GM04503 (cell line): Measurements from ENCODE around the gene CYP26C1.

ENCODE experiments used
- DNase-seq: peaks from one replicate; pipeline ENCODE4 v3.0.0-alpha.2; 2012; ENCODE audit warnings: low read depth

CYP26C1 gene

GRCh38 chr10:93063977-93064660 lies 3.5 kb downstream of the CYP26C1 start:
- DNase-seq = no peak

DNA sequence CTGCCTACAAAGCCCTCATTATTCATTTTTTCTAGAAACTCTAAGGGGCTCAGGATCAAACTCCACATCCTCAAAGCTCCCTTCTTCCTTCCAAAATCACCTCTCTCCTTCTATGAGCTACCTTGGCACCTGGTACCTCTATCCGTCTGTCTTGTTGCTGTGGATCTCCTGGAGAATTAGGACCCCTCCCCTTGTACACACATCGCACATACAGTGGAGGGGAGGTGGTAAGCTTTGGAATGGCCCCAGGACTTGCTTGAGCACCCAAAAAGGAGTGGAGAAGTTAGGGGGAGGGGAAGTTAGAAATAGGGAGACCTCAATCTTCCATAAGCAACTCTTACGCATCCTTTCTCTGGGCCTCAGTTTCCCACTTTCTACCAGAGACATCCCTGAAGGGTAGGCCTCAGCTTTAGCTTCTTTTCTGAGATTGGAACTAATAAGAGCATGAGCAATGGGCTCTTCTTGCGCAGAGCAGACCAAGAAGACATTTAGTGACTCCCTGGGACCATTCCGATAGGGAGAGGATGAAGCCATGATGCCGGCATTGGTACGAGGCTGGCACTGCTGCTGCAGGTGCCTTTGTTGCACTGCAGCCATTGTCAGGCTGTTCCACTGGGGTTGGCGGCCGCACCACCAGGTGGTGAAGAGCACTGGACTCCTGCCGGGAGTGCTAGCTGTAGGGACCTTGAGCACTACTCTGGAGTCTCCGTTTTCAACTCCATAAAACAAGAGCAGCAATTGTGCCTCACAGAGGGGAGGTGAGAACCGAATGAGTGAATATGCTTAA lies 4.5 kb downstream of the CYP26C1 start:
- DNase-seq = no peak

- DNase-seq = no peak
These were observed 5.3 kb downstream of the CYP26C1 start for GRCh38 chr10:93065675-93066543.

DNA sequence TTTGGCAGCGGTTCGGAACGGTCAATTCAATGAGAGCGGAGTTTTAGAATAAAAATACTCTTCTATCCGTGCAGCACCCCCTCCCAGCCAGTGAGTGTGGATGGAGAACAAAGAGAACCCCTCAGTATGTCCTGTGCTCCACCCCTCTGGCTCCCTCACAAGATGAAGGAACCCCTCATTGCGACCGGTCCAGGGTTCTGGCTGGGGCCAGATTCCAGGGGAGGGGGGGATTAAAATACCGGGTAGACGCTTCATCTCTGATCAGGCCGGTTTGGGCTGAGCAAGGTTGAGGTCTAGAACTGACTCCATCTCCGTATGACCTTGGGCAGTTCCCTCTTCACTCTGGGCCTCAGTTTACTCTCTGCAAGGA lies 5.9 kb downstream of the CYP26C1 start:
- DNase-seq = no peak

GRCh38 chr10:93067443-93068365 lies 7.1 kb downstream of the CYP26C1 start:
- no peak for DNase-seq

DNA sequence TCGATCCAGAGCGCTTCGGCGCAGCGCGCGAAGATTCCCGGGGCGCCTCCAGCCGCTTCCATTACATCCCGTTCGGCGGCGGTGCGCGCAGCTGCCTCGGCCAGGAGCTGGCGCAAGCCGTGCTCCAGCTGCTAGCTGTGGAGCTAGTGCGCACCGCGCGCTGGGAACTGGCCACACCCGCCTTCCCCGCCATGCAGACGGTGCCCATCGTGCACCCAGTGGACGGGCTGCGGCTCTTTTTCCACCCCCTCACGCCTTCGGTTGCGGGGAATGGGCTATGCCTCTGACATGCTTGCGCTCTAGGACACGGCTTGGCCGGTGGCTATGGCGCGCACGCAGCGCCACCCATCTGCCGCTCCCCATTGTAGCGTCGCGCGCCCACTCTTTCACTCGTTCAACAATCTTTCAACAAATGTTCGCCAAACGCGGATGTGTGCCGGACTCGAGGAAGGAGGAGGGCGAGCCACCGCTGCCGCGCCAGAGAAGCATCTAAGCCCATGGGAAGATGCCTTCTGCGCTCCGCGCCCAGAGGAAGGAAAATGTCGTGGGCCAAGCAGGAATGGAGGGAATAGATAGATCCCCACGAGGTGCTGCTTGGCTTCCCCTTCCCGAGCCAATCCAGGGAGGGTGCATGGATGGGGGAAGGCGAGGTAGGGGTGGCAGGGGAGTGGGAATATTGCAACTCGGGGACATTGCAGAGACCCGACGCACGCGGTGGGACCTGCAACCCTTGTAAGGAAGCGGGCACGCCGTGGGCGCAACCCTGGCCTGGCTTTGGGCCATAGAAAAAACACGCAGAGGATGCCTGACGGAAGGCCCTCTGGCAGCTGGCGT lies 8.0 kb downstream of the CYP26C1 start:
- DNase-seq = no peak

DNA sequence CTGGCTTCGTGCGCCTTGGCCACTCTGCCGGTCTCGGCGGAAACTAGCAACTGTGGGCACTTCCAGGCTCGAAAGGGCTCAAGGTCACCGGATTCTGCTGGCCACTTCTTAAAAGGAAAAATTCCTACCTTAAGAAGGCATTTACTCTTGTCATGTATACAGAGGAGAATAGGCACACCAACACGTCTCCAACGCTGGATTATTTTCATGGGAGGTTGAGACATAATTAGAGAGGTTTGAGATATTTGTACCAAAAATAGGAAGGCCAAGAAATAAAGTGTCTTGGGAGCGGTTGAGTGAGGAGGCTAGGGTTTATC lies 8.6 kb downstream of the CYP26C1 start:
- DNase-seq = no peak

- no peak for DNase-seq
These were observed 10.0 kb downstream of the CYP26C1 start for GRCh38 chr10:93070378-93071176.

- no peak for DNase-seq
These were observed 10.5 kb downstream of the CYP26C1 start for GRCh38 chr10:93071177-93071472.

GRCh38 chr10:93071674-93072224 lies 11.2 kb downstream of the CYP26C1 start:
- DNase-seq = no peak

- DNase-seq = no peak
These were observed 11.7 kb downstream of the CYP26C1 start for GRCh38 chr10:93072225-93072712.

DNA sequence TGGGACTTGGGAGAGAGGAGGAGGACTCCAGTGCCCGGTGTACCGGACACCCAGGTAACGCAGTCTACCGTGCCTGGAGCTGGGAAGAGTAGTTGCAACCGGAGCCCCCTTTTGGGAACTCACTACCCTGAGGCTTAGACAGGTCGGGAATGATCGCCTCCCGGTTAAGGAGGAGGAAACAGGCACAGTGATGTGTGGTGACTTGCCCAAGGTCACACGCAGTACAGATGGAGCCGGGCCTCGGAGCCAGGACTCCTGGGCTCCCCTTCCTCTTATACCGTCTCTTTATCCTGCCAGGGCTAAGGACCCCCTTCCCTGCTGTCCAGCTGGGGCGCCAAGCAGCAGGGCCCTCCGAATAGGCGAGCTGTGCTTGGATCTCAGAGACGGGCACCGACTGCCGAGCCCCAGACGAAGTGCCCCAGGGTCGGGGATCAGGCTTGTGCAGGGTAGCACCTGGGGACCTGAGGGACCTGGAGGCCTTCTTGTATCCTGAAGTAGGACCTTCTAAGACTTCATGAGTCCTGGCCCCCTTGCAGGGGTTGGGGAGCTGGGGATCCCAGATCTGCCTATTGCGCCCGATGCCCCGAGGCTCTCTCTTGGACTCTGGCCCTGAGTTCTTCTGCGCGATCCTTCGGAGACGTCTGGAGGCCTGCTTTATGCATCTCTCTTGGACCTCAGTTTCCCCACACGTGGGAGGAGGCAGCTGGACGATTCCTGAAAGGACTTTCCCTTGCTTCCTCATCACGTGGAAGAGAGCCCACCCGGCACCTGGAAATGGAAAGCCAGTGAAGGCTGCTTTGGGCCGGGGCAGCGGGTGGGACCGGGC lies 12.3 kb downstream of the CYP26C1 start:
- no peak for DNase-seq

- no peak for DNase-seq
These were observed 13.0 kb downstream of the CYP26C1 start, which contains the start of gene CYP26A1 for GRCh38 chr10:93073539-93074146. Gene CYP26A1, plus strand, starts transcription at chr10:93073893. Its CDS starts 42 bp downstream, at chr10:93073935.

DNA sequence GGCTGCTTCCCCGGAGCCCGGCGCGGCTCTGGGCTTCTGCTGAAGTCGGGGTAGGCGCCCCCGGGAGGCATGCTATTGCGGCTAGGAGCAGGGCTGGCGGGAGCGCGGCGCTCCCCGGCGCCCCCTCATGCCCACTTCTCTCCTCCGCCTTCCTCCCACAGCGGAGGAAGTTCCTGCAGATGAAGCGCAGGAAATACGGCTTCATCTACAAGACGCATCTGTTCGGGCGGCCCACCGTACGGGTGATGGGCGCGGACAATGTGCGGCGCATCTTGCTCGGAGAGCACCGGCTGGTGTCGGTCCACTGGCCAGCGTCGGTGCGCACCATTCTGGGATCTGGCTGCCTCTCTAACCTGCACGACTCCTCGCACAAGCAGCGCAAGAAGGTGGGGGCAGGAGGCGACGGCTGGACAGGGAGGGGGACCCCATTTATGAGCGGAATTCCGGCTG lies 13.6 kb downstream of the CYP26C1 start:
- no peak for DNase-seq

DNA sequence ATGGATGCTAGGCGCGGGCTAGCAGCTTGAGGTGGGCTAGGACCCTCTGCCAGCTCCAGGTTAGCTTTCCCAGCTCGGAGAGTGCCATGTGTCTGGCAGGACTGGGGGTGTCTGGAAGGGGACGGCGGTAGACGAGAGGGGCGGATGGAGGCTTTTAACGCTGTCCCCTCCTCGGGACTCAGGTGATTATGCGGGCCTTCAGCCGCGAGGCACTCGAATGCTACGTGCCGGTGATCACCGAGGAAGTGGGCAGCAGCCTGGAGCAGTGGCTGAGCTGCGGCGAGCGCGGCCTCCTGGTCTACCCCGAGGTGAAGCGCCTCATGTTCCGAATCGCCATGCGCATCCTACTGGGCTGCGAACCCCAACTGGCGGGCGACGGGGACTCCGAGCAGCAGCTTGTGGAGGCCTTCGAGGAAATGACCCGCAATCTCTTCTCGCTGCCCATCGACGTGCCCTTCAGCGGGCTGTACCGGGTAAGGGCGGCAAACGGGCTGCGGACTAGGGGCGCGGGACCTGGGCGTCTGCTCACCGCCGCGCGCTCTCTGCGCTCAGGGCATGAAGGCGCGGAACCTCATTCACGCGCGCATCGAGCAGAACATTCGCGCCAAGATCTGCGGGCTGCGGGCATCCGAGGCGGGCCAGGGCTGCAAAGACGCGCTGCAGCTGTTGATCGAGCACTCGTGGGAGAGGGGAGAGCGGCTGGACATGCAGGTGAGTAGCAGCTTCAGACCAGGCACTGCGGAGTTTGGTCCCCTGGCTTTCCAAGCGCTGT lies 14.2 kb downstream of the CYP26C1 start:
- no peak for DNase-seq

DNA sequence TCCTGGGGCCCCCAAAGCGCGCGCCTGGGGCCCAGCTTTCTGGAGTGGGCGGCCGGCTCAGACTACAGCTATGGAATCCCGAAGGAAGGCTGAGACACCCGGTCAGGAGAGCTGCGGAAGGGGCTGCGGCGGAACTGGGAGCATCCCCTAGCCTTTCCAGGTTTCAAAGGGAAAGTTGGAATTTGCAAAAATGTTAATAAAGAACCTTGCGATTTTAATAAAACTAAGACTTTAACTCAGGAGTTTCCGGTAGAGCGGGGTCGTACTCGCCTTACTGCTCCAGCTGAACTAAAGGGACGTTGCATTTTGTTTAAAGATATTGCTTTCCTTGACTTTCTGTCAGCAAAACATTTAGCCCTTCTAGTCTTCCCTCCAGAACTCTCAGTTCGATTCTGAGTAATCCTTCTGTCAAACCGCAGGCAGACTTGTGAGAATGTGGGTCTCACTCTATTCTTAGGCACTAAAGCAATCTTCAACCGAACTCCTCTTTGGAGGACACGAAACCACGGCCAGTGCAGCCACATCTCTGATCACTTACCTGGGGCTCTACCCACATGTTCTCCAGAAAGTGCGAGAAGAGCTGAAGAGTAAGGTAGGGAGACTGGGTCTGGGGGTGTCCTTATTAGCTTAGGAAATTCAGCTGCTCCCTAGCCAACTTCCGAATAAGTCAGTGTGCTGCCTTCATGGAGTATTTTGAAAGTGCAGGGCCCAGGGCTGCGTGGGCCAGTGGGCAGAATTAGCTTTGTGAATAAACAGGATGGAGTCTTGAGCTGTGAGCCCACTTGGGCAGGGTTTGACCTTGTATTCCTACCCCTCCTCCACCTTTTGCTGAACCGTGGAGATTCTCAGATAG lies 15.0 kb downstream of the CYP26C1 start:
- DNase-seq = no peak
